ENCODE results near the gene PDE5A.

- TF ChIP-seq CTCF (IDR thresholded peaks at IDR 0.05) (no peak), REST (IDR thresholded peaks at IDR 0.05; ENCODE audit: insufficient read depth in 1 of 2, low read depth in 2 of 2, low read length in 1 of 2) (no peak), POLR2AphosphoS5 (IDR thresholded peaks at IDR 0.05; ENCODE audit: low read depth, low read length) (no peak), SIN3A (IDR thresholded peaks at IDR 0.05; ENCODE audit: borderline replicate concordance, insufficient read depth, low read depth, low read length) (no peak)
Observed at GRCh38 chr4:119676101-119676500, 47.5 kb upstream of the PDE5A start.
